CD4-positive, alpha-beta T cell treated with Interleukin-4 for 1 hour (primary cell): Measurements from ENCODE around the gene TRIM59.
"Not testable (repeated sequence)": the region's sequence is repeated elsewhere in the genome, so short reads cannot be mapped to it uniquely, and the experiment has no call there.

Experiments
- DNase-seq, 2 donors: peaks; one replicate each; pipeline ENCODE4 v3.0.0-alpha.2; 2020 to 2022

The TRIM59 gene

GRCh38 chr3:160454995-160455394, 5.4 kb upstream of the TRIM59 start:
- no peak for DNase-seq

- not testable (repeated sequence) for DNase-seq
These were observed 2.7 kb upstream of the TRIM59 start for GRCh38 chr3:160452251-160452650.

- DNase-seq = no peak
These were observed 2.0 kb upstream of the TRIM59 start for GRCh38 chr3:160451602-160452001.

GRCh38 chr3:160450846-160451245, 1.3 kb upstream of the TRIM59 start:
- DNase-seq = no peak

- peak in 1 of 2 donors; percentile 61 for DNase-seq
These were observed 546 bp downstream of the TRIM59 start for GRCh38 chr3:160448845-160449635.

- DNase-seq = no peak
These were observed 2.0 kb downstream of the TRIM59 start for GRCh38 chr3:160447544-160447943.

- DNase-seq = no peak
These were observed 3.0 kb downstream of the TRIM59 start for GRCh38 chr3:160446522-160447056.

GRCh38 chr3:160445854-160446253, 3.7 kb downstream of the TRIM59 start:
- DNase-seq = no peak

GRCh38 chr3:160444411-160444810, 5.2 kb downstream of the TRIM59 start:
- no peak for DNase-seq

GRCh38 chr3:160440687-160441086, 8.9 kb downstream of the TRIM59 start:
- DNase-seq = no peak

- no peak for DNase-seq
These were observed 12.5 kb downstream of the TRIM59 start for GRCh38 chr3:160437083-160437455.

GRCh38 chr3:160435747-160436146, 13.8 kb downstream of the TRIM59 start:
- DNase-seq = no peak

GRCh38 chr3:160435095-160435494, 14.5 kb downstream of the TRIM59 start:
- no peak for DNase-seq

- no peak for DNase-seq
These were observed 15.5 kb downstream of the TRIM59 start for GRCh38 chr3:160434071-160434470.

GRCh38 chr3:160427832-160428424, 21.7 kb downstream of the TRIM59 start:
- DNase-seq = no peak

- no peak for DNase-seq
These were observed 32.3 kb downstream of the TRIM59 start for GRCh38 chr3:160417311-160417710.

- peak; percentile 74 to 77 for DNase-seq
These were observed 35.9 kb downstream of the TRIM59 start for GRCh38 chr3:160413613-160414248.

GRCh38 chr3:160412477-160412876, 37.1 kb downstream of the TRIM59 start:
- DNase-seq = no peak

- DNase-seq = no peak
These were observed 39.6 kb downstream of the TRIM59 start for GRCh38 chr3:160409812-160410610.

- DNase-seq = no peak
These were observed 45.7 kb downstream of the TRIM59 start for GRCh38 chr3:160403796-160404470.

- DNase-seq = no peak
These were observed 46.5 kb downstream of the TRIM59 start for GRCh38 chr3:160403028-160403545.
